Upper lobe of right lung (tissue), 1 donor: ENCODE measurements around the gene METTL16. TPM values are rescaled to one million over a fixed set of nuclear protein-coding genes. Genes with fewer than 3 reads are reported as not detected.

Experiments used
- ATAC-seq: fragments of 200-7000 bp; cut with Tn5 transposase; one replicate; pipeline ENCODE4 v1.9.1; 2020; ENCODE audit warnings: mild to moderate bottlenecking, moderate library complexity
- DNase-seq: peaks from one replicate; pipeline ENCODE4 v3.0.0-alpha.2; 2020
- H3K27ac ChIP-seq: fragments of 200-600 bp; one replicate; pipeline ENCODE4 v1.8.0; 2022
- H3K27me3 ChIP-seq: fragments of 200-600 bp; one replicate; pipeline ENCODE4 v1.8.0; 2022; ENCODE audit warnings: mild to moderate bottlenecking
- H3K36me3 ChIP-seq: fragments of 200-600 bp; one replicate; pipeline ENCODE4 v1.8.0; 2022
- H3K4me1 ChIP-seq: fragments of 200-600 bp; one replicate; pipeline ENCODE4 v1.8.0; 2022
- H3K4me3 ChIP-seq: fragments of 200-600 bp; one replicate; pipeline ENCODE4 v1.8.0; 2022; ENCODE audit warnings: mild to moderate bottlenecking
- H3K9me3 ChIP-seq: fragments of 200-600 bp; one replicate; pipeline ENCODE4 v1.8.0; 2022
- intact Hi-C: fragments of 100-400 bp; cut with DNase I; formaldehyde crosslinking; loops from one replicate; pipeline ENCODE4 v1.11.0; 2022
- total RNA-seq: library from RNA; stranded (reverse); fragmentation: NEBNext Ultra II Directional; extraction: Animal tissue kit (Norgen Biotek cat#: 25700); gene quantifications from one replicate; pipeline ENCODE4 v1.2.1, GENCODE V29; 2021
- TF ChIP-seq, protein P1 (sequence below): fragments of 200-600 bp; IDR thresholded peaks from one replicate; pipeline ENCODE4 v1.8.0; 2022; ENCODE audit warnings: antibody characterized with exemption
- donor health status: DM: no; HTN: yes; CAD: no; lungs with severe emphysema.

Gene METTL16
- total RNA-seq, 1 donor from 2014 or later, result 30.0 TPM

DNA sequence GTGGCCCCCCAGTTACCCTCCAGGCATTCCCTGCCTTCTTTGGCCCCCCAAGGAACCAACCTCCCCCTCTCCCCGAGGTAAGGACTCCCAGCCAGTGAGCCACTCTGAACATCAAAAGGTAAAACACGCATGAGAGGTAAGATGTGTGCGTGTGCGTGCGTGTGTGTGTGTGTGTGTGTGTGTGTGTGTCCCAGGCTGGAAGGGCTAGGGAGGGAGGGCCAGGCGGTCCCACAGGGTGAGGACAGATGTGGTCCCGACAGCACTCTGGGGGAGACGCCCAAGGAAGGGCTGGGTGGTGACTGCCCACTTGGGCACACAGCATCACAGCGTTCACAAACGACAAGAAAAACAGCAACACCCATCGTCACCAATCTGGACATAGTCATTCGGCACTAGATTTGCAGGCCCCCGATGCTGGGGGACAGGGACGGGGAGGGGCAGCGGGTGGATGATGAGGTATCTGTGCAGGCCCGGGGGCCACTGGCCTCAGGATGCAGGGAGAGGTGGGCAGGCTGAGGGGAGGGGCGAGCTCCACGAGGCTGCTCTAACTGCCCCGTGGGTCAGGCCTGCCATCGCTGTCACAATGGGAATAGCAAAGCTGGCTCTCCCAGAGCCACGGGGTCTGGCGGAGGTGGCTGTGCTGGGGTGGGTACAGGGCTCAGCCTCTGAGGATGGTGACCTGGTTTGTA lies 127.1 kb downstream of the METTL16 start:
- H3K4me3 ChIP-seq, result no peak overlapping the region
- ATAC-seq (no peak), DNase-seq (no peak)
- no peaks in the 10 kb centered on the region for H3K27me3 ChIP-seq
- no peaks in the 10 kb centered on the region for H3K4me1 ChIP-seq
- H3K27ac ChIP-seq, result no peak overlapping the region
- peaks cover 28% of the 10 kb centered on the region for H3K36me3 ChIP-seq
- intact Hi-C loops, result no loop called here
- TF ChIP-seq, protein P1, sequence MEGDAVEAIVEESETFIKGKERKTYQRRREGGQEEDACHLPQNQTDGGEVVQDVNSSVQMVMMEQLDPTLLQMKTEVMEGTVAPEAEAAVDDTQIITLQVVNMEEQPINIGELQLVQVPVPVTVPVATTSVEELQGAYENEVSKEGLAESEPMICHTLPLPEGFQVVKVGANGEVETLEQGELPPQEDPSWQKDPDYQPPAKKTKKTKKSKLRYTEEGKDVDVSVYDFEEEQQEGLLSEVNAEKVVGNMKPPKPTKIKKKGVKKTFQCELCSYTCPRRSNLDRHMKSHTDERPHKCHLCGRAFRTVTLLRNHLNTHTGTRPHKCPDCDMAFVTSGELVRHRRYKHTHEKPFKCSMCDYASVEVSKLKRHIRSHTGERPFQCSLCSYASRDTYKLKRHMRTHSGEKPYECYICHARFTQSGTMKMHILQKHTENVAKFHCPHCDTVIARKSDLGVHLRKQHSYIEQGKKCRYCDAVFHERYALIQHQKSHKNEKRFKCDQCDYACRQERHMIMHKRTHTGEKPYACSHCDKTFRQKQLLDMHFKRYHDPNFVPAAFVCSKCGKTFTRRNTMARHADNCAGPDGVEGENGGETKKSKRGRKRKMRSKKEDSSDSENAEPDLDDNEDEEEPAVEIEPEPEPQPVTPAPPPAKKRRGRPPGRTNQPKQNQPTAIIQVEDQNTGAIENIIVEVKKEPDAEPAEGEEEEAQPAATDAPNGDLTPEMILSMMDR, result no peak
- no peaks in the 10 kb centered on the region for H3K9me3 ChIP-seq

DNA sequence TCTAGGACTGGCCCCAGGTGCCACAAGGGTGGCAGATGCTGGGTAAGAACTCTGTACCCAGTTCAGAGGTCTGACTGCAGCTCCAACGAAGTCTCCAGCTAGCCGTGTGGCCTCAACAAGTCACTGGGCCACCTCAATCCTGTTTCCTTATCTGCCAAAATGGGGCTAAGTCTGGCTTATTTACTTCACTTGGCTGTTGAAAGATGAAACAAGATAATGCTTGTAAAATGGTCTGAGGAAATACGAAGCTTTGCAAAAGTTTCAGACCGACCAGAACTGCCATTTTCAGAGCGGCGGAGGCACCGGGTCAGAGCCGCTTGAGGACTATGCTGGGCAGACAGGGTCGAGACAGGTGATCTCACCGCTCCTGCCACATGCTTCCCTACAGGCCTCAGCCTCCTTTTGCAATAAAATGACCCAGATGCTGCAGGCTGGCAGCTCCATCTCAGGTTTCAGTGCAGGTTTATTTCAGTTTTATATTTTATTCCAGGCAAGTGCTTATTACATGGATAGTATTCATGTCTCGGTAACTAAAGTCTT lies 128.0 kb downstream of the METTL16 start:
- Histone ChIP-seq H3K27ac (peak overlapping the region; percentile 18), H3K4me3 (no peak overlapping the region), H3K36me3 (peaks cover 35% of the 10 kb centered on the region), H3K27me3 (no peaks in the 10 kb centered on the region), H3K4me1 (no peaks in the 10 kb centered on the region), H3K9me3 (no peaks in the 10 kb centered on the region)
- intact Hi-C loops, result loop anchor here (2.0 kb wide), 1 partner anchor 31 kb away; no protein-coding TSS in a partner anchor
- no peak for DNase-seq
- no peak for ATAC-seq
- TF ChIP-seq, protein P1, result no peak

GRCh38 chr17:2380950-2381649 lies 130.6 kb downstream of the METTL16 start:
- Histone ChIP-seq H3K27ac (no peak overlapping the region), H3K4me3 (no peak overlapping the region), H3K36me3 (peaks cover 45% of the 10 kb centered on the region), H3K9me3 (no peaks in the 10 kb centered on the region), H3K27me3 (no peaks in the 10 kb centered on the region), H3K4me1 (no peaks in the 10 kb centered on the region)
- no peak for DNase-seq
- TF ChIP-seq, protein P1, result no peak
- intact Hi-C loops, result no loop called here
- ATAC-seq, result no peak

- TF ChIP-seq, protein P1, result no peak
- intact Hi-C loops, result no loop called here
- Histone ChIP-seq H3K36me3 (peaks cover 44% of the 10 kb centered on the region), H3K27ac (no peak overlapping the region), H3K4me3 (no peak overlapping the region), H3K27me3 (no peaks in the 10 kb centered on the region), H3K9me3 (no peaks in the 10 kb centered on the region), H3K4me1 (no peaks in the 10 kb centered on the region)
- no peak for DNase-seq
- ATAC-seq, result no peak
Observed at GRCh38 chr17:2380226-2380922, 131.3 kb downstream of the METTL16 start.

- ATAC-seq (no peak), DNase-seq (no peak)
- Histone ChIP-seq H3K9me3 (no peaks in the 10 kb centered on the region), H3K4me1 (no peaks in the 10 kb centered on the region), H3K36me3 (peaks cover 50% of the 10 kb centered on the region), H3K27ac (no peak overlapping the region), H3K4me3 (no peak overlapping the region), H3K27me3 (no peaks in the 10 kb centered on the region)
- TF ChIP-seq, protein P1, result no peak
- intact Hi-C loops, result no loop called here
Observed at GRCh38 chr17:2379489-2380225, 132.0 kb downstream of the METTL16 start.
